Stomach (tissue), 9 donors: ENCODE measurements around the gene CLDN1. TPM values are rescaled to one million over a fixed set of nuclear protein-coding genes. Genes with fewer than 3 reads are reported as not detected.

Experiments
- DNase-seq, 2 donors: peaks; one replicate each; pipeline versions ENCODE4 v3.0.0 to v3.0.0-alpha.2; 2013 to 2019
- H3K27ac ChIP-seq, 5 donors: fragments of 200-600 bp in 4 of 5; sonication (generic) in 4 of 5; one replicate each; pipeline ENCODE4 v1.5.1; 2013 to 2019; ENCODE audit warnings: mild to moderate bottlenecking in 1 of 5, moderate library complexity in 1 of 5
- H3K27me3 ChIP-seq, 3 donors: fragments of 200-600 bp; sonication (generic); one replicate each; pipeline ENCODE4 v1.5.1; 2017 to 2019; ENCODE audit warnings: mixed run types in 1 of 3
- H3K36me3 ChIP-seq, 4 donors: fragments of 200-600 bp; sonication (generic); 1 replicate in 3 of 4; 2 replicates in 1 of 4; pipeline ENCODE4 v1.5.1; 2016 to 2019
- H3K4me1 ChIP-seq, 4 donors: fragments of 200-600 bp; sonication (generic); one replicate each; pipeline ENCODE4 v1.5.1; 2016 to 2019
- H3K4me3 ChIP-seq, 4 donors: fragments of 200-600 bp; sonication (generic) in 3 of 4; one replicate each; pipeline ENCODE4 v1.5.1; 2016 to 2019; ENCODE audit warnings: mild to moderate bottlenecking in 1 of 4
- H3K9me3 ChIP-seq, 4 donors: fragments of 200-600 bp; sonication (generic); one replicate each; pipeline ENCODE4 v1.5.1; 2016 to 2019
- EP300 ChIP-seq: sonication (generic); formaldehyde crosslinking; IDR thresholded peaks from one replicate; pipeline ENCODE4 v1.6.1; 2017; ENCODE audit warnings: antibody characterized with exemption
- POLR2A ChIP-seq, 4 donors: fragments of 450-650 bp; IDR thresholded peaks; one replicate each; pipeline ENCODE4 v1.6.1; 2016; ENCODE audit warnings: antibody characterized with exemption in 4 of 4, control low read depth in 2 of 4, mild to moderate bottlenecking in 1 of 4, moderate library complexity in 1 of 4
- POLR2AphosphoS5 ChIP-seq, 3 donors: sonication (generic); formaldehyde crosslinking; IDR thresholded peaks; one replicate each; pipeline ENCODE4 v1.6.1; 2016; ENCODE audit warnings: antibody characterized with exemption in 3 of 3
- WGBS, 5 donors: extraction: QIAGEN DNeasy Blood & Tissue Kit in 3 of 5; methylation state at CpG; one replicate each; pipeline versions ENCODE4 v1.1.5 to v1.1.7; 2013 to 2018; 5-methylcytosine and 5-hydroxymethylcytosine counted together
- intact Hi-C: fragments of 100-400 bp; cut with DNase I; formaldehyde crosslinking; loops from one replicate; pipeline ENCODE4 v1.15.1; 2023; ENCODE audit warnings: low total_unique reads
- polyA plus RNA-seq, 3 donors: library from polyadenylated mRNA; stranded (reverse); fragments of 200-250 nt; gene quantifications; one replicate each; pipeline ENCODE4 v1.2.3, GENCODE V29; 2013
- total RNA-seq, 5 donors: library from RNA; depleted of rRNA; stranded (reverse); fragments of >200 nt; gene quantifications; one replicate each; pipeline versions ENCODE4 v1.1.0 to v1.2.3, GENCODE V29; 2014 to 2016
- TF ChIP-seq, protein P1 (sequence below), 7 experiments: fragments of 450-650 bp in 4 of 7; fragments of 200-600 bp in 3 of 7; sonication (generic) in 3 of 7; IDR thresholded peaks; one replicate each; pipeline ENCODE4 v1.5.1; 2016 to 2019; ENCODE audit warnings: antibody characterized with exemption in 7 of 7, control low read depth in 2 of 7, mild to moderate bottlenecking in 1 of 7
- donor health status: healthy with polysubstance abuse.
- donor health status: Bipolar disorder and iron deficiency.
- donor health status: healthy.

Gene CLDN1
- total and polyA plus RNA-seq, 8 donors, result 0.62 to 15.6 (median 4.9) TPM; not detected in 3

DNA sequence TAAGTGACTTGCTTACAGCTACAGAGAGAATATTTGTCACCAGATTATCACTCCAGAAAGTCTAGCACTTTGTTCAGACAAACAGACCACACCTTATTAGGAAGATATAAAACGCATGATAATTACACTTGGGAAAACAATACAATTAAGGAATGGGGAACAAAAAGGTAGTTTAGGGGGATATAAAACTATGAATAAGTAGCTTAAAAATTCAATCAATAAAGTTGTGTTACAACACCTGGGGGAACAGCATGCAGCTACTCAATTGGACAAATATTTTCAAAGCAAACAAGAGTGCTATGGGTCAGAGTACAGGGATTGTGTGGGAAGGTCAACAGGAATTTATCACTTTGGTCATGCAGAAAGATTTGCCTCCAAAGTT lies 15.1 kb downstream of the CLDN1 start:
- Histone ChIP-seq H3K27me3 (no peaks in the 10 kb centered on the region), H3K36me3 (no peaks in the 10 kb centered on the region), H3K27ac (no peak overlapping the region), H3K4me1 (peaks cover 0 to 13% (median 6%) of the 10 kb centered on the region in 4 donors), H3K9me3 (no peaks in the 10 kb centered on the region), H3K4me3 (no peak overlapping the region)
- TF ChIP-seq POLR2AphosphoS5 (IDR thresholded peaks at IDR 0.05), result no peak
- no peak for TF ChIP-seq POLR2A (IDR thresholded peaks at IDR 0.05)
- TF ChIP-seq, protein P1, sequence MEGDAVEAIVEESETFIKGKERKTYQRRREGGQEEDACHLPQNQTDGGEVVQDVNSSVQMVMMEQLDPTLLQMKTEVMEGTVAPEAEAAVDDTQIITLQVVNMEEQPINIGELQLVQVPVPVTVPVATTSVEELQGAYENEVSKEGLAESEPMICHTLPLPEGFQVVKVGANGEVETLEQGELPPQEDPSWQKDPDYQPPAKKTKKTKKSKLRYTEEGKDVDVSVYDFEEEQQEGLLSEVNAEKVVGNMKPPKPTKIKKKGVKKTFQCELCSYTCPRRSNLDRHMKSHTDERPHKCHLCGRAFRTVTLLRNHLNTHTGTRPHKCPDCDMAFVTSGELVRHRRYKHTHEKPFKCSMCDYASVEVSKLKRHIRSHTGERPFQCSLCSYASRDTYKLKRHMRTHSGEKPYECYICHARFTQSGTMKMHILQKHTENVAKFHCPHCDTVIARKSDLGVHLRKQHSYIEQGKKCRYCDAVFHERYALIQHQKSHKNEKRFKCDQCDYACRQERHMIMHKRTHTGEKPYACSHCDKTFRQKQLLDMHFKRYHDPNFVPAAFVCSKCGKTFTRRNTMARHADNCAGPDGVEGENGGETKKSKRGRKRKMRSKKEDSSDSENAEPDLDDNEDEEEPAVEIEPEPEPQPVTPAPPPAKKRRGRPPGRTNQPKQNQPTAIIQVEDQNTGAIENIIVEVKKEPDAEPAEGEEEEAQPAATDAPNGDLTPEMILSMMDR (IDR thresholded peaks at IDR 0.05), result no peak
- no peak for TF ChIP-seq EP300
- 19 to 44% (median 29%) methylated on average over 1 of the region's 1 CpG for WGBS, 5 donors
- DNase-seq, result peak in 1 of 2 donors; percentile 53
- intact Hi-C loops, result no loop called here

DNA sequence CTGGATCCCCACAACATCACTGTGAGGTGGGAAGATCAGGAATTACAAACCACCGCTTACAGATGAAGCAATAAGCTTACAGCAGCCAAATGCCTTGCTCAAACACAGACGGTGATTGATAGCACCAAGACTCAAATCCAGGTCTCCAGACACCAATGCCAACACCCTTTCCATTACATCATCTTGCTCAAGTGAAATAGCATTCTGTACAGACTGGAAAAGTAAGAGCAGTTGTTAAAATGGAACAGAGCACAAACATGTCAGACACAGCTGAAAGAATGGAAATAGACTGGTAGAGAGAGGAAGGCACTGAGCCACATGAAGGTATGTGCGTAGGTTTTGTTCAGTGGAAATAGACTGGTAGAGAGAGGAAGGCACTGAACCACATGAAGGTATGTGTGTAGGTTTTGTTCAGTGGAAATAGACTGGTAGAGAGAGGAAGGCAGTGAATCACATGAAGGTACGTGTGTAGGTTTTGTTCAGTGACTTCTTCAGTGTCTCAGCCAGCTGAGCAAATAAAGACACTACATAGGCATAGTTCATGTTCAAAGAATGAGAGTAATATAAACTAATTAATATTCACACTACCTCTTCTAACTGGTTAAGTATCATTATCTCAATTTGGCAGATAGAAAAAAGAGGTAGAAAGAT lies 15.6 kb downstream of the CLDN1 start:
- H3K27ac ChIP-seq, result no peak overlapping the region
- H3K9me3 ChIP-seq, result no peaks in the 10 kb centered on the region
- H3K27me3 ChIP-seq, result no peaks in the 10 kb centered on the region
- TF ChIP-seq POLR2A (IDR thresholded peaks at IDR 0.05) (no peak), POLR2AphosphoS5 (IDR thresholded peaks at IDR 0.05) (peak; percentile 7 to 55 (median 26))
- H3K4me3 ChIP-seq, result no peak overlapping the region
- WGBS, 5 donors, result 41 to 51% (median 45%) methylated on average over 4 of the region's 4 CpGs
- intact Hi-C loops, result no loop called here
- peaks cover 0 to 13% (median 6%) of the 10 kb centered on the region in 4 donors for H3K4me1 ChIP-seq
- no peaks in the 10 kb centered on the region for H3K36me3 ChIP-seq
- peak in 1 of 2 donors; percentile 62 for DNase-seq

DNA sequence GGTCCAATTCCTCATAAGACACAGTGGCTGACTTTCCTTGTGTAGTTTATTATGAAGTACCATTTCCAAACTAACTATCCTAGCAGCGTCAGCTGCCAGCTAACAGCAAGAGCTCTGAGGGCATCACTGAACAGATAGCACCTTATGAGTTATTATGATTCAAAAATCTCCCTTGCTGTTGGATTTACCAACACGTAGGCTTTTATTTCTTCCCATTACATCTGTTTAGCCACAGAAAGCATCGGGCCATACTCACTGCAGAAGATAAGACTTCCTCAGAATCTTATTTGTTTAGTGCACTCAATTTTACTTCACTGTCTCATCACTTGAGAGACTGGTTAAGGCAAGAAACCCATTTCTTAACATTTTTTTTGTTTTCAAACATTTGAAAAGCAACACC lies 16.2 kb downstream of the CLDN1 start:
- Histone ChIP-seq H3K4me1 (peaks cover 0 to 13% (median 6%) of the 10 kb centered on the region in 4 donors), H3K27me3 (no peaks in the 10 kb centered on the region), H3K36me3 (no peaks in the 10 kb centered on the region), H3K9me3 (no peaks in the 10 kb centered on the region), H3K27ac (no peak overlapping the region), H3K4me3 (no peak overlapping the region)
- intact Hi-C loops, result no loop called here
- WGBS, 5 donors, result 59 to 75% (median 73%) methylated on average over 3 of the region's 3 CpGs
- no peak for DNase-seq
- TF ChIP-seq, protein P1 (IDR thresholded peaks at IDR 0.05), result no peak
- TF ChIP-seq POLR2AphosphoS5 (IDR thresholded peaks at IDR 0.05) (no peak), POLR2A (IDR thresholded peaks at IDR 0.05) (no peak), EP300 (no peak)

DNA sequence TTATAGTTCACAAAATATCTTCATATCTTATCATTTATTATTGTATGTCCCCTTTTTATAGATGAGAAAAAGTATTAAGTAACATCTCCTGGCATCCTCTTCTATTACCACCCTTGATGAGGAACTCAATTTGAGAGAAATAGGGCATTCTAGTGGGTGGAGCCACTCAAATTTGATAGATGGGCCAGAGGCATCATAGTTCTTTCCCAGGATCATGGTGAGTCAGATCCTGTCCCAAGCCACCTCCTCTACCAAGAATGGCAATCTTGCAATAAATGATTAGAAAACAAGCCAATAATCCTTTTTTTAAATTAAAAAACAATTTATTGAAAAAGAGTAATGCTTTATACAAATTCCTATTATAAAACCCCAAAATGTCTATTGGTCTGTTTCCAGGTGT lies 16.8 kb downstream of the CLDN1 start:
- Histone ChIP-seq H3K4me1 (peaks cover 0 to 13% (median 6%) of the 10 kb centered on the region in 4 donors), H3K9me3 (no peaks in the 10 kb centered on the region), H3K36me3 (no peaks in the 10 kb centered on the region), H3K27me3 (no peaks in the 10 kb centered on the region), H3K4me3 (no peak overlapping the region), H3K27ac (no peak overlapping the region)
- DNase-seq, result no peak
- no peak for TF ChIP-seq POLR2A (IDR thresholded peaks at IDR 0.05)
- no peak for TF ChIP-seq POLR2AphosphoS5 (IDR thresholded peaks at IDR 0.05)
- TF ChIP-seq, protein P1 (IDR thresholded peaks at IDR 0.05), result no peak
- TF ChIP-seq EP300, result no peak
- intact Hi-C loops, result no loop called here

DNA sequence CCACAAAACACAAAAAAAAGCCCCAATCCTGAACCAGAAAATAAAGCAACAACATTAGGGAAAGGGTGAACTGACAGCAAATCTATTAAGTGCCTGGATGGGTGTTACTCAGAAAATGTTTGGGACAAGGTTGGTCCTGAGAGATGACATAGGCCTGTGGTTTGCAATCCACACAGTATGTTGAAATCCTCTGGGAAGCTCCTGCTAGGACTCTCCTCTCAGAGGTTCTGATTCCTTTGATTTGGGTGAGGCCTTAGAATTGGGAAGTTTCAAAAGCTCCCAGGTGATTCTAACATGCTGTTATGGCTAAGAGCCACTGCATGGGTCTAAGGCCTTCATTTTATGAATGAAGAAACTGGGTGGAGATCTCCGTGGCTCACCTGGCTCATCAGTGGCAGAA lies 18.4 kb downstream of the CLDN1 start:
- 73 to 84% (median 79%) methylated on average over 1 of the region's 1 CpG for WGBS, 5 donors
- H3K27ac ChIP-seq, result no peak overlapping the region
- intact Hi-C loops, result no loop called here

More for the DNA sequence above, 18.4 kb downstream of the CLDN1 start:
- Histone ChIP-seq H3K9me3 (no peaks in the 10 kb centered on the region), H3K36me3 (no peaks in the 10 kb centered on the region), H3K27me3 (no peaks in the 10 kb centered on the region), H3K4me1 (peaks cover 0 to 13% (median 6%) of the 10 kb centered on the region in 4 donors), H3K4me3 (no peak overlapping the region)
- TF ChIP-seq POLR2AphosphoS5 (IDR thresholded peaks at IDR 0.05), result no peak
- no peak for TF ChIP-seq EP300
- TF ChIP-seq, protein P1 (IDR thresholded peaks at IDR 0.05), result no peak
- no peak for TF ChIP-seq POLR2A (IDR thresholded peaks at IDR 0.05)
- DNase-seq, result no peak
